NCI-H2227 (cell line): ENCODE measurements around the gene PTPDC1.
"Not testable (repeated sequence)": the region's sequence is repeated elsewhere in the genome, so short reads cannot be mapped to it uniquely, and the experiment has no call there.

Experiments
- DNase-seq: peaks from one replicate; lab custom pipeline; 2025; ENCODE audit not compliant: unreplicated experiment; lab: John Stamatoyannopoulos, UW

PTPDC1 gene

DNA sequence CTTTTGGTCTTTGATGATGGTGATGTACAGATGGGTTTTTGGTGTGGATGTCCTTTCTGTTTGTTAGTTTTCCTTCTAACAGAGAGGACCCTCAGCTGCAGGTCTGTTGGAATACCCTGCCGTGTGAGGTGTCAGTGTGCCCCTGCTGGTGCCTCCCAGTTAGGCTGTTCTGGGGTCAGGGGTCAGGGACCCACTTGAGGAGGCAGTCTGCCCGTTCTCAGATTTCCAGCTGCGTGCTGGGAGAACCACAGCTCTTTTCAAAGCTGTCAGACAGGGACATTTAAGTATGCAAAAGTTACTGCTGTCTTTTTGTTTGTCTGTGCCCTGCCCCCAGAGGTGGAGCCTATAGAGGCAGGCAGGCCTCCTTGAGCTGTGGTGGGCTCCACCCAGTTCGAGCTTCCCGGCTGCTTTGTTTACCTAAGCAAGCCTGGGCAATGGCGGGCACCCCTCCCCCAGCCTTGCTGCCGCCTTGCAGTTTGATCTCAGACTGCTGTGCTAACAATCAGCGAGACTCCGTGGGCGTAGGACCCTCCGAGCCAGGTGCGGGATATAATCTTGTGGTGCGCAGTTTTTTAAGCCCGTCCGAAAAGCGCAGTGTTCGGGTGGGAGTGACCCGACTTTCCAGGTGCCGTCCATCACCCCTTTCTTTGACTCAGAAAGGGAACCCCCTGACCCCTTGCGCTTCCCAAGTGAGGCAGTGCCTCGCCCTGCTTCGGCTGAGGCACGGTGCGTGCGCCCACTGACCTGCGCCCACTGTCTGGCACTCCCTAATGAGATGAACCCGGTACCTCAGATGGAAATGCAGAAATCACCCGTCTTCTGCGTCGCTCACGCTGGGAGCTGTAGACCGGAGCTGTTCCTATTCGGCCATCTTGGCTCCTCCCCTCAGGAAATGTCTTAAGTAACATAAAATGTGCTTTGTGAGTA lies 10.2 kb downstream of the PTPDC1 start:
- not testable (repeated sequence) for DNase-seq

DNA sequence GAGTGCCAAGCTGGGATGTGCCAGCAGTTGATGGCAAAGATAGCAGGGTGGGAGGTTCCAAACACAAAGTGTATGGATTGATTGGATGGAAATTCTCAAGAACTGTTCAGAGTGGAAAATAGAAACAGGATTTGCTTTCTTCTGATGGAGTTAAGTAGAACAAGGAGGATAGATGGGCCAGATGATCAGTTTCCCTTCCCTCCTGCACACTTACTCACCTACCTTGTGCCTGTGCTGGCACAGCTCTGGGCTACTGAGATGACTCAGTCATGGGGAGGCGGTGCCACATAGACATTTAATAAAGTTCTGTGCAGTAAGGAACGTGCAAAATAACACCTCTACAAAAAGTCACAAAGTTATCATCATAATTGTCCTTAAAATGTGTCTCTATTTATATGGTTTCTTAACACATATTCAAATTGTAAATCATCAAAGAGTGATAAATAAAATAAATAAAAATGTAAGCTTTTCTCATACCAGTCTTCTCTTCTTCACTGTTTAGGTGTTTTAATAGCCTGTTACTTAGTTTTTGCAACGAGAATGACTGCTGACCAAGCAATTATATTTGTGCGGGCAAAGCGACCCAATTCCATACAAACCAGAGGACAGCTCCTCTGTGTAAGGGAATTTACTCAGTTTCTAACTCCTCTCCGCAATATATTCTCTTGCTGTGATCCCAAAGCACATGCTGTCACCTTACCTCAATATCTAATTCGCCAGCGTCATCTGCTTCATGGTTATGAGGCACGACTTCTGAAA lies 12.7 kb downstream of the PTPDC1 start:
- no peak for DNase-seq

DNA sequence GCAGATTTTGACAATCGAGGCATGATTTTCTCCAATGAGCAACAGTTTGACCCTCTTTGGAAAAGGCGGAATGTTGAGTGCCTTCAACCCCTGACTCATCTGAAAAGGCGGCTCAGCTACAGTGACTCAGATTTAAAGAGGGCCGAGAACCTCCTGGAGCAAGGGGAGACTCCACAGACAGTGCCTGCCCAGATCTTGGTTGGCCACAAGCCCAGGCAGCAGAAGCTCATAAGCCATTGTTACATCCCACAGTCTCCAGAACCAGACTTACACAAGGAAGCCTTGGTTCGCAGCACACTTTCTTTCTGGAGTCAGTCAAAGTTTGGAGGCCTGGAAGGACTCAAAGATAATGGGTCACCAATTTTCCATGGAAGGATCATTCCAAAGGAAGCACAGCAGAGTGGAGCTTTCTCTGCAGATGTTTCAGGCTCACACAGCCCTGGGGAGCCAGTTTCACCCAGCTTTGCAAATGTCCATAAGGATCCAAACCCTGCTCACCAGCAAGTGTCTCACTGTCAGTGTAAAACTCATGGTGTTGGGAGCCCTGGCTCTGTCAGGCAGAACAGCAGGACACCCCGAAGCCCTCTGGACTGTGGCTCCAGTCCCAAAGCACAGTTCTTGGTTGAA lies 13.6 kb downstream of the PTPDC1 start:
- DNase-seq: no peak

DNA sequence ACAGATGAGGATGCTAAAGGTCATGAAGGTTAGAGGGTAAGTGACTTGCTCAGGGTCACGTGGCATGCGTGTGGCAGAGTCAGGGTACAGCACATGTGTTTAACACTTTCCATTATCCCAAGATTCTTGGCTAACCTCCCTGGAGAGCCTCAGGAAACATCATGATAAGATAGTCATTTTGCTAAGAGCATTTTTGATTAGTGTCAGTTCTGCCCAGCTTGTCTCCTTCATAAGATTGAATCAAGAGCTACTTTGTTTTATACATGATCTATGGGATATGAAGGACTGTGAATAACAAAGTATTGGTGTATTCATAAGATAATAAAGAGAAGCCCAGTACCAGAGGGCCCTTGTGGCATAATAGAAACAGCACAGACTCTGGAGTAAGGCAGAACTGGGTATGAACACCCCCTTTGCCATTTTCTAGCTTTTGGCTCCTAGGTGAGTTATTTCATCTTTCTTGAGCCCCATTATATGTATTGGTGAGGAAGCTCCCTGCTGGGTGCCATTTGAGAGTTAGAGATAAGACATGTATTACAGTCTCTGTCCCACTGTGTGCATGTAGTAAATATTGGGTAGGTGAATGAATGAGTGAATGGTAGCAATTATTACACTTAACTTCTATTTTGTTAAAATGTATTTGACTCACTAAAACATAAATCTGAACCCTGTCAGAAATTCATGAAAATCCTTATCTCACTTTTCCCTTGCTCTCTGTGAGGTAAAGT lies 16.1 kb downstream of the PTPDC1 start:
- DNase-seq: no peak

DNA sequence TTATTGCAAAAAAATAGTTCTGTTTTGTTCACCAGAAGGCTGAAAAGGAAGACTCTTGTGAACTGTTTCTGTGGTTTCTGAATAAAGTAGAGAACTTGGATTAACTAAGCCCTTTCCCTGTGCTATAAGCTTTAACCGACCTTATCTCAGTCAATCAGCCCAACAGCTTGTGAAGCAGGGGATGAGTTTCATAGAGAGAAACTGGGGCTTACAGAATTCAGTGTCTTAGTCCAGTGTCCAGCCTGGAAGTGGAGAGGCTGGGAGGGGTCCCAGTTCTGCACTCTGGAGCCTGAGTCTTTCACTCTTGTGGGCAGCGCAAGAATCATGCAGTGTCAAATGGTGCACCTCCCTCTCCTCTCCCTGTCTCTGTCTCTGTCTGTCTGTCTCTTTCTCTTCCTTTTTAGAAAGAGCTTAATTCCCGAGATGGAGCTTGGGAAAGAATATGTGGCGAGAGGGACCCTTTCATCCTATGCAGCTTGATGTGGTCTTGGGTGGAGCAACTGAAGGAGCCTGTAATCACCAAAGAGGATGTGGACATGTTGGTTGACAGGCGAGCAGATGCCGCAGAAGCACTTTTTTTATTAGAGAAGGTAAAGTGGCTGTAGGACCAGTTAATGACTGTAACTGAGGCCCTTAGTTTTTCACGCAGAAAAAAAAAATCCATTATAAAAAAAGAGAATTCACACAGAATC lies 17.0 kb downstream of the PTPDC1 start:
- no peak for DNase-seq

DNA sequence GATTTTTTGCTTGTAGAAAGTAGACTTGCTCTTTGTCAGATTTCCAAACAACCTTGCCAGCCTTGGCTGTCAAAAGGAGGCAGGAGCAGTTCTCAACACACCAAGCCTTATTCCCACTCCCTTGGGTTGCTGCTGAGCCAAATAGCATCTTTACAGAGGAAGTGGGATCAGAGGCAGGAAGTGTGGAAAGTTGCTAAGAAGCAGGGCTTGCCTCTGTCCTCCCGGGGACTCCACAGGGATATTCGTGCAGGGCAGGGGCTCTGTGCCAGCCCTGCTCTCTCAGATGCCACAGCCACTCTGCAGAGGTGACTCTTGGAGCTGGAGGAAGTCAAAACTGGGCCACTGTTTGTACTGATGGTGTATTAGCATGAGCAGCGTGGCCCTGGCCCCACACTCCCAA lies 24.3 kb downstream of the PTPDC1 start:
- no peak for DNase-seq

DNA sequence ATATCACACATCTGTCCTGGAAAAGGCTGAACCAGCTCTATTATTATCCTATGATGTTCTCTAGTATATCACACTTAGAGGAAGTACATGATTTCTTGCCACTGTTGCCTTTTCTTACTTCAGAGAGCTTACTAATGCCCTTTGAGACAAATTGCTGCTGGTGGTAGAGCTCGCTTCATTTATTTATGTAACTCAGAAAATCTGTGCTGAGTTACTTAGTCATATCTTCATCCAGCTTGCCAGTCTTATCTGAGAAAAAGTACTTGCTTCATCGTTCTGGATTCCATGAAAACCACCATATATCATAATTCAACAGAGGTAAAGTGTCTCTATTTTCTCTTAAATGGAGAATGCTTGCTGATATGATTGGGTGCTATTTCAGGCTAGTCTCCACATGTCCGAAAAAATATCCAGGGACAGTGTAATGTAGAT lies 26.6 kb downstream of the PTPDC1 start:
- DNase-seq: no peak

DNA sequence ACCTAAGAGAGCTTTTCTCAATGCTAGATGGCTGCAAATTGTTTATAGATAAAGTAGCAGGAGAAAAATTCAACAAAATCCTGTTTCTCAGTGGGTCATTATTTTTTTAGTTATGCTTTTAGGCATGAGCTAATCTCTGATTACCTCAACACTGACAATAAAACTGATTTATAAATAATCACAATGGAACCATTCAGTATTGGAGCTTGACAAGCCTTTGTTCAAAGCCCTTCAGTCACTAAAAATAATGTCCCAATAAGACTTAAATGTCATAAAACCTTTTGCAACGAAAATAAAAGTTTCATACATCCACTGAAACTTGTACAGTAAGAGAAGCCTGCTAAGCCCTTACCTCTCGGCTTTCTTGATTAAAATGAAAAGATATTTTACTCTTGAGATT lies 27.2 kb downstream of the PTPDC1 start:
- no peak for DNase-seq

DNA sequence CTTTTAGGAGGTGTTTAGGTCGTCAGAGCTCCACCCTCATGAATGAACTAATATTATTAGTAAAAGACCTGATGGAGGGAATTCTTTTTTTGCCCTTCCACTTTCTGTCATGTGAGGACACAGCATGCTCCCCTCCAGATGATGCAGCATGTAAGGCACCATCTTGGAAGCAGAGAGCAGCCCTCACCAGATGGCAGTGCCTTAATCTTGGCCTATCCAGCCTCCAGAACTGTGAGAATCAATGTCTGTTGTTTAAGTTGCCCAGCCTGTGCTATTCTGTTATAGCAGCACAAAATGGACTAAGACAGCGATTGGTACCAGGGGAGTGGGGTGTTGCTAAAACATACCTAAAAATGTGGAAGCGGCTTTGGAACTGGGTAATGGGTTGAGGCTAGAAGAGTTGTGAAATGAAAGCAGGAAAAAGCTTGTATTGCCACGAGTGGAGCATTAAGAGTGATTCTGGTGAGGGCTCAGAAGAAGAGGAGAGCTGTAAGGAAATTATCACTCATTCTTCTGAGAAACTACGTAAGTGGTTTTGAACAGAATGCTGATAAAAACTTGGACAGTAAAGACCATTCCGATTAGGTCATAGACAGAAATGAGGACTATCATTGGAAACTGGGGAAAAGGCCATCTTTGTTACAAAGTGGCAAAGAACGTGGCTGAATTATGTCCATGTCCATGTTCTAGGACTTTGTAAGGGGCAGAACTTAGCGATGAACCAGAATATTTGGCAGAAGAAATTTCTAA lies 28.6 kb downstream of the PTPDC1 start:
- no peak for DNase-seq

DNA sequence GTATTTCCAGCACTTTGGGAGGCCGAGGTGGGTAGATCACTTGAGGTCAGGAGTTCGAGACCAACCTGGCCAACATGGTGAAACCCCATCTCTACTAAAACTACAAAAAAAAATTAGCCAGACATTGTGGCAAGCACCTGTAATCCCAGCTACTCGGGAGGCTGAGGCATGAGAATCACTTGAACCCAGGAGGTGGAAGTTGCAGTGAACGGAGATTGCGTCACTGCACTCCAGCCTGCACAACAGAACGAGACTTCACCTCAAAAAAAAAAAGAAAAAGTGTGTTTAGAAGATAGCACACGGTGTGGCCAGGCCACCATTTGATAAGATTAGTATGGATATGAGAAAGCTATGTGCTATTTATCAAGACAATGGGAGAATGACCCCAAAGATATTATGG lies 35.8 kb downstream of the PTPDC1 start:
- not testable (repeated sequence) for DNase-seq

DNA sequence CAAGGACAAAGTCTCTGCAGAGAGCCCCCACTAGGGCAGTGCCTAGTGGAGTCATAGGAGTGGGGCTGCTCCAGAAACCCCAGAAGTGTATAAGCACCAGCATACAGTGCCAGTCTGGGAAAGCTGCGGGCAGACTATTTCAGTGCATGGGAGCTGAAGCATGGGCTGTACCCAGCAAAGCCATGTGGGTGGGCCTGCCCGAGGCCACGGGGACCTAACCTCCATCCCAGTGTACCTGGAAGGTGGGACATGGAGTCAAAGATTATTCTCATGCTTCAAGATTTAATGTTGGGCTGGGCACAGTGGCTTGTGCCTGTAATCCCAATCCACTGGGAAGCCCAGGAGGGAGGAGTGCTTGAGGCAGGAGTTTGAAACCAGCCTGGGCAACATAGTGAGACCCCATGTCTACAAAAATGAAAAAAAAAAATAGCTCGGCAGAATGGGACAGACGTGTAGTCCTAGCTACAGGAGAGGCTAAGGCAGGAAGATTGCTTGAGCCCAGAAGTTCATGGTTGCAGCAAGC lies 36.7 kb downstream of the PTPDC1 start:
- no peak for DNase-seq

DNA sequence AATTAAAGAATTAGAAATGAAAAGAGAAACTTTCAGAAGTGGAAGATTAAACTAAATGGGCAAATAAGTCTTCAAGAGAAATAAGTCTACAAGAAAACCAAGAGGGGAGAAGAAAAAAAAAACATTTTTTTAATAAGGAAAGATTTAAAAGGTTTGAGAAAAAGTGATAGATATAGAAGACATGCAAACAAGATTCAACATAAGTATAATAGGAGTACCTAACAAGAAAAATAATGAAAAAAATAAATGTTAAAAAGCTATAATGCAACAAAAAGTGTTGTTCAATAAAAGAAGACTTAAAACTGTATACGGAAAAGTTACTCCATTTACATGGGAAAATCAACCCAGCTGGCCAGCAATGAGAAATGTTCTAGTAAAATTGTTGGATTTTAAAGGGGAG lies 42.6 kb downstream of the PTPDC1 start:
- DNase-seq: no peak

DNA sequence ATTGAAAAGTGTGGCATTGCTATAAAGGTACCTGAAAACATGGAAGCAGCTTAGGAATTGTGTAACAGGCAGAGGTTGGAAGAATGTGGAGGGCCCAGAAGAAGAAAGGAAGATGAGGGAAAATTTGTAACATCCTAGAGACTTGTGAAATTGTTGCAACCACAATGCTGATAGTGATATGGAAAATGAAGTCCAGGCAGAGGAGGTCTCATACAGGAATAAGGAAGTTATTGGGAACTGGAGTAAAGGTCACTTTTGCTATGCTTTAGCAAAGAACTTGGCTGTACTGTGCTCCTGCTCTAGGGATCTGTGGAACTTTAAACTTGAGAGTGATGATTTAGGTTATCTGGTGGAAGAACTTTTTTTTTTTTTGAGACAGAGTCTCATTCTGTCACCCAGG lies 43.5 kb downstream of the PTPDC1 start:
- no peak for DNase-seq

DNA sequence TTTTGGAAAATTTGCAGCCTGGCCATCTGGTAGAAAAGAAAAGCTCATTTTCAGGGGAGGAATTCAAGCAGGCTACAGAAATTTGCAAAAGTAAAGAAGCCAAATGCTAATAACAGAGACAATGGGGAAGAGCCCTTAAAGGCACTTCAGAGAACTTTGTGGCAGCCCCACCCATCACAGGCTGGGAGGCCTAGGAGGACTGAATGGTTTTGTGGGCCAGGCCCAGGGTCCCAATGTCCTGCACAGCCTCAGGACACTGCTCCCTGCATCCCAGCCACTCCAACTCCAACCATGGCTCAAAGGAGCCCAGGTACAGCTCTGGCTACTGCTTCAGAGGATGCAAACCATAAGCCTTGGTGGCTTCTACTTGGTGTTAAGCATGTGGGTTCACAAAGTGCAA lies 44.3 kb downstream of the PTPDC1 start:
- DNase-seq: no peak

DNA sequence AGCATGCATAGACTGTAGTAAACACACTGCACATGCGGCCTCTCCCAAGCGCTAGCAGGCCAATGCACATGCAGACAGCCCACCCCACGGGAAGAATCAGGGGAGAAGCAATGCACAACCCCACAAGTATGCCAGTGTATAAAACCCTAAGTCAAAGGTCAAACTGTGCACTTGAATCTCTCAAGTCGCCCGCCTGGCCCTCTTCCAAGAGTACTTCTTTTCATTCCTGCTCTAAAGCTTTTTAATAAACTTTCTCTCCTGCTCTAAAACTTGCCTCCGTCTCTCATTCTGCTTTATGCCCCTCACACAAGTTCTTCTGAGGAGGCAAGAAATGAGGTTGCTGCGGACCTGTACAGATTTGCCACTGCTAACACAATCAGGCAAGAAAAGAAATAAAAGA lies 50.4 kb downstream of the PTPDC1 start:
- DNase-seq: no peak

DNA sequence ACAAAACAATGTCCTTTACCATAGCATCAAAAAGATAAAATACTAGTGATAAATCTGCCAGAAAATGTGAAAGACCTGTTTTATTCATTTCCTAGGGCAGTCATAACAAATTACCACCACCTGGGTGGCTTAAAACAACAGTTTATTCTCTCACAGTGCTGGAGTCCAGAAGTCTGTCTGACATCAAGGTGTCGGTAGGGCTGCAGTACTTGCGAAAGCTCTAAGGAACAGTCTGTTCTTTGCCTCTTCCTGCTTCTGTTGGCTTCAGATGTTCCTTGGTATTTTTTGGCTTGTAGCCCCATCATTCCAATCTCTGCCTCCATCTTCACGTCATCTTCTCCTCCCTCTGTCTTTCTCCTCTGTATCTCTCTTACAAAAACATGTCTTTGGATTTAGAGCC lies 51.0 kb downstream of the PTPDC1 start:
- DNase-seq: no peak

DNA sequence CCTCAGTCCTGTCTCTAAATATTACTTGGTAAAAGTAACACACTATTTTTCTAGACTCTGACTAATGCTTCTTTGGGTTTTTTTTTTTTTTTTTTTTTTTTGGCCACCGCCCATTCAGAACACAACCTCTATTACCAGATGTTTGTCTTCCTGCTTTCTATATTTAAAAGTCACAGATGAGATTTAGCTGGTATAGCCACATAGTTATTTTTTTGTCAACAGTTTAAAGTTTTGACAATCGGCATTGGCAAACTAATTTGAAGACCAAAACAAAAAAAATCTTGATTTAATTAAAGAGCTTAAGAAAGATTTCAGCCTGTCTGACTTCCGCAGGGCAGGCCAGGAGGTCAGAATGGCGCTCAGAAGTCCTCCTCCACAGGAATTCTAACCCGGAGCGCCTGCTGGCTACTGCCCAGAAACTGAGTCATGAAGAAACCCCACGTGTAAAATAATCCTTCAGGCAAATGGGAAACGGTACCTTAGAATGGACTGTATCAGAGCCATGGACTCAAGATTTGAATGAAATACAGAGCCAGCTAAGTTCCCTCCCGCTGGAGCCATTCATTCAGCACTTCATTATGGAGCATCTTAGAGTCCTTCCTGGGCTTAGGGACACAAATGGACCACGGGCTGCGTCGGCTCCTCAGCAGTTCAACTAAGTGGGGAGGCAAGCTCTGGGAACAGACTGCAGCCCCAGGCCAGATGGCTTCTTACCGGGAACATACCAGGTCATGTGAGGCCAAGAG lies 55.6 kb downstream of the PTPDC1 start:
- DNase-seq: no peak

DNA sequence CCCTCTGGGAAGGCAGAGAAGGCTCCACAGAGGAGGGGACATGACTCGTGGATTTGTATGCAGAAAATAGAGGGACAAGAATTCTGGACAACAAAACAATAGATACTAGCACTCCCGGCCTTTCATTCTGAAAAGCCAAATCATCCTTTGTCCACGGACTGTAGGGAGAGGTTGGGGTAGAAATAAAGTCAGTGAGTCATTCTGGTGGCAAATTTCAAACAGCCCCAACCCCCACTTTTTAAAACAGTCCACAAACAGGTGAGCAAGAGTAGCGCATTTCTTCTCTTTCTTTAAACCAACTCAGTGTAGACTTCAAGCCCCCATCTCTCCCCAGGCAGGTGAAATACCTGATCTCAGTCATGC lies 56.1 kb downstream of the PTPDC1 start:
- no peak for DNase-seq
